ENCODE measurements around the gene SEC61G.

SEC61G gene

DNA sequence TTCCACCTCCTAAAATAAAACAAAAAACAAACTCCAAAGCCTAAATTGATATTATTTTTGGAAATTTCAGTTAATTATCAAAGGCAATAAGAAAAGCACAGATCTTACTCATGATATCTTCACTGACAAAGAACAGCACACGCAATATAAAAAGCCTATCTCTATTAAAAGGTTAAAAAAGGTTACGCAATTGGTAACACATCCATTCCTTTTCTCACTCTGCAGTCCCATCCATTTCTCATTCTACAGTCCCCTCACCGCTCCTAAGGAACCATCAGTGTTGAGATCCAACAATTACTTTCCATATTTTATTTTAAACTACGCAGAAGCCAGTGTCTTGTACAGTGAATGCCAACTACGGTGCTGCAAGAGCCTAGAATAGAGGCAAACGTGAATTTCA, 1.3 kb downstream of the SEC61G start:
- DNase-seq = no peak

DNA sequence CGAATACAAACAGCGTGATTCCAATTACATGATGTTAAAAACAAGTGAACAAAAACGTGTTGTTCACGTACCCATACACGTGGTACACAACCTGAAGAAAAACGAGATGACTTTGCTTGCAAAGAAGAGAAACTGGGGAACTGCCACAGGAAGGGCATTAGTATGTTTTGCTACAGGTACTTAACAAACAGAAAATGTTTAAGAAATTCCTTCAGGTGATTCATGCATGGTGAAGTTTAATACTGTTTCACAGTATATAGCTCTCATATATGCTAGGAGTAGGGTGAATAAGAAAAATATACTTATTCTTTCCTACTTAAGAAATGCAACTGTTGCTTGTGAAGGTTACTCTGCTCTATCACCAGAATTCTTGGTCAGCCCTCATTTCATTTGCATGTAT, 9.8 kb downstream of the SEC61G start:
- no peak for DNase-seq

DNA sequence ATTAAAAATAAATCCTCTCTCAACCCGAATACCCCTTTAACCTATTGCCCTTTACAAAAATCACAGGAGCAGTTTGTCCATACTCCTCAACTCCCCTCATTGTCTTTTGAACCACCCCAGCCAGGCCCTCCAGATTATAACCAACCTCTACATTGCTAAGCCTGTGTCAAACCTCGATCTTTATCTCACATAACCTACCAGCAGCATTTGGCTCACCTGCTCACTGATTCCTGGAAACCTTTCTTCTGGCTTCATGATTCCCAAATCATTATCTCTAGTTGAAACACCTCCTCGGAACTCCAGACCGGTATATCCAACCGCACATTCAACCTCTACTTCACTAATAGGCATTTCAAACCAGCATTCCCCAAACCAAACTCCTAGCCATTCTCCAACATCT, 11.8 kb downstream of the SEC61G start:
- no peak for DNase-seq

DNA sequence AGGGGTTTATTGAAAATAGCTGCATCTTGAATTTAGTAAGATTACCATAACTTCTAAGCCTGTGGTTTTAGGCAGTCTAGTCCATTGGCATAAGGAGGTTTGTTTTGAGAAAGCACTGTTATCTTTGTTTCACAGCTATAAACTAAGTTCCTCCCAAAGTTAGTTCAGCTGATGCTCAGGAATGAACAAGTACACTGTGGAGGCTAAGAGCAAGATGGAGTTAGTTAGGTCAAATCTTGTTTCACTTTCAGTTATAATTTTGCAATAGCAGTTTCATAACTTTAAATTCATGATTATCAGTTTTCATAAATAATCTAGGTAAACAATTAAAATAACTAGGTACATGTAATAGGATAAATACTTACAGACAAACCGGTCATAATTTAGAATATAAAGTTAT, 15.4 kb downstream of the SEC61G start:
- no peak for DNase-seq

DNA sequence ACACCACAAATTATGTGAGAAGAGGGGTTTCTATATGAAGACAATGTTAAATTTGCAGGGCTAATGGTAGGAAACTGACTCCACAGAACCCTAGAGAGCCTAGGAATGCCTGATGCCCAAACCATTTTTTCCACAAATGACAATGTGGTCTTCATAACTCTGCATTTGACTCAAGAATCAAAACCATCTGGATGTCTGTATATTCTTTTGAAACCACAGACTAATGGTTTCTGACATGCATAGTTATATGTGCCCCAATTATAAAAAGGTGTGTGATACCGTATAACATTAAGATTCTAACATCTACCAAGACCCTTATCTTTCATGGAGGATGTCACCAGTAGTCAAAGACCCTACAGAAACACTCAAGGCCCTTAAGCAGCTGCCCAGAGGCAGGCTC, 20.3 kb downstream of the SEC61G start:
- DNase-seq = no peak

DNA sequence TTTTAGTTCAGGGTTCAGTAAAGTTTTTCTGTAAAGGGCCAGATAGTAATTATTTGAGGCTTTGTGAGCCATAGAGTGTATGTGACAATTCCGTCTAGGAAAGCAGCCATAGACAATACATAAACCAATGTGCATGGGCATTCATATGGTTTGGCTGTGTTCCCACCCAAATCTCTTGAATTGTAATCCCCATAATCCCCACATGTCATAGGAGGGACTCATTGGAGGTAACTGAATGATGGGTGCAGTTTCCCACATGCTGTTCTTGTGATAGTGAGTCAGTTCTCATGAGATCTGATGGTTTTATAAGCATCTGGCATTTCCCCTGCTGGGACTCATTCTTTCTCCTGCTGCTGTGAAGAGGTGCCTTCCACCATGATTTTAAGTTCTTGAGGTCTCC, 29.9 kb downstream of the SEC61G start:
- no peak for DNase-seq

DNA sequence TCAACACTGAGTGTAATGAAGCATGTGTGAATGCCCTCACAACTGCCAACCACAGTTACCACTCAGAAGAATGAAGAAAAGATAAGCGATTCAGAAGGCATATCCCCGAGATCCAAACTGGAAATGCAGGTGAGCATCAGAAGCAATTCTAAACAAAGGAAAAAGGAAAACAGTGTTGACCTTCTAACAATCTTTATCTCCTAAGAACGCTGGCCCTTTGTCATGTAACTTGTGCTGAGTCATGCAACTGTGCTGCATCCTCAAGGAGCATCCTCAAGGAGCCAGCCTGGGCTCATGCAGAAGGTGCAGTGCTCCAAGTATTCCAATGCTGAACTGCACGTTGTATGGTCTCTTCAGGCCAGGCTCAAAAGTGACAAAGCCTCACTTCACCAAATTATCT, 30.6 kb downstream of the SEC61G start:
- no peak for DNase-seq

DNA sequence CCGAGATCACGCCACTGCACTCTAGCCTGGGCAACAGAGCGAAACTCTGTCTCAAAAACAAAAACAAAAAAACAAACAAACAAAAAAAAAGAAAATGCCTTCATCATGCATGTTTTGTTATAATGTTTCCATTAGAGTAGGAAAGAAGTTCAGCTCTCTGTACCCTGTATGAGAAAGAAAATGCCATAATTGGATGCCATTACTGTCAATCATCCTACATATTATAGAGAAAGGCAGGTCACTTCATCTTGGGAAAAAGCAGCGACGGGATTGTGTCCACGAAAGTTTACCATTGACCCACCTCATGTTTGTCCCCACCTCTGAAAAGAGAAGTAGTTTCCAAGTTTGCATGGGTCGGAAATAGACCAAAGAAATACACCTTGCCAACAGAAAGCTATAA, 33.8 kb downstream of the SEC61G start:
- DNase-seq = no peak

DNA sequence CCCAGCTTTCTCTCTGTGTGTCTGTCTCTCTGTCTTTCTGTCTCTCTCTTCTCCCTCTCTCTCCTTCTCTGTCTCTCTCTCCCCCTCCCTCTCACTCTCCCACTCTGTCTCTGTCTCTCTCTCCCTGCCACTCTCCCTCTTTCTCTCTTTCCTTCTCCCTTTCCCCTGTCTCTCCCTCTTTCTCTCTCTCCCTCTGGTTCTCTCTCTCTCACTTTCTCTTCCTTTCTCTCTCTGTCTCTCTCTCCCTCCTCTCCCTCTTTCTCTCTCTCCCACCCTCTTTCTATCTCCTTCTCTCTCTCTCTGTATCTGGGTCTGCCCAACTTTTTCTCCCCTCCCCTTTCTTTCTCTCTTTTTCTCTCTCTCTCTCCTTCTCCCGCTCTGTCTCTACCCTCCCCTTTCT, 36.5 kb downstream of the SEC61G start:
- no peak for DNase-seq

DNA sequence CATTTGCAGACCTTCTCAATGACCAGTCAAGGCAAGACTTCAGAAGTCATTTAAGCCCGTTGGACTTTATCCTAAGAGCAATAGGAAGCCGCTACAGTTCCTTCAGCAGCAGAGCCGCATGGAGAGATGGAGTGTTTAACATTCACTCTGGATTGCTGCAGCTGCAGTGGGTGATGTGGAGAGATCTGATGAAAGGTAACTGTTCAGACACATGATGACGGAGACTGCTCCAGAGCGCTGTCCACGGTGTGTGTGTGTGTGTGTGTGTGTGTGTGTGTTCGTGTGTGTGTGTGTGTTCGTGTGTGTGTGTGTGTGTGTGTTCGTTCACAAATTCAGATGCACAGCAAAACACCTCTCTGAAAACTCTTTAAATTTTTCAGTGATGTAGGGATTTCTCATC, 37.0 kb downstream of the SEC61G start:
- DNase-seq = no peak

DNA sequence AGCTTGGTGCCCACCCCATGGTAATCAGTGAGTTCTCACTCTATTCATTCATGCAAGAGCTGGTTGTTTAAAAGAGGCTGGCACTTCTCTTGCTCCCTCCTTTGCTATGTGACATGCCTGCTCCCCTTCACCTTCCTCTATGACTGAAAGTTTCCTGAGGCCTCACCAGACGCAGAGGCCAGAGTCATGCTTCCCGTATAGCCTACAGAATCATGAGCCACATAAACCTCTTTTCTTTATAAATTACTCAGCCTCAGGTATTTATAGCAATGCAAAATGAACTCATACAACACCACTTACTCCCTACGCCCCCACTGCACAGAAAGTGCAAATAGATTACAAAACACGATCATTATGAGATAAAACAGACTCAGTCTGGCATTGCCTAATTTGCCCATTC, 39.0 kb downstream of the SEC61G start:
- DNase-seq = no peak

DNA sequence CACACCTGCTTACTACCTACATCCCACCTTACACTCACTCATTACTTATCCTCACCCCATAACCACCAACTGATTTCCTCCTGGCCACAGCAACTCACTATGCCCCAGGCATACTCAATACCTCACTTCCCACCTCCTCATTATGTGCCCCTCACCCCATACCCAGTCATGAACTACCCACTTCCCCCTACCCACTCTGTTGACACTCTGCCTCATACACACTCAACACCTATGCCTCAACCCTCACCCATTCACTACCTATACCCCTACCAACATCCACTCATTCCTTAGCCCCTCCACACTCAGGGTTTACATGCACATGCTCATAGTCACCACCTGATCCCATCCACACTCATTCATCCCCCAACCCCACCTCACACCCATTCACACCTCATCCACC, 39.6 kb downstream of the SEC61G start:
- DNase-seq = no peak

DNA sequence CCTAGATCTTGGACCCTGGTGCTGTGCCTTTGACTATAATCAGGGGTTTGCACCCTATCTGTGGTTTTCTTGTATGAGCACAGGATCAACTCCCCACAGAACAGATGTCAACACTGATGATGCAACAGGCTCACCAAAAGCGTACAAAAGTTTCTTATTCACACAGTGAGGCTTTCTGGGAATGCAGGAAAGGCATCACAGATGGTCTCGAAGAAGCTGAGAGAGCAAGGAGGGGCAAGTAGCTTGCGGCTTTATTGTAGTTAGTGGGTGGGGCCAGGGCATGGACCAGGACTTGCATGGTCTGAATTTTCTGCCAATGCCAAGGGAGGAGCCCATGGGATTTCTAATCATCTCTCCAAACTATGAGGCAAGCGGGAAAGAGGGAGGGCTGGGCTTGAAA, 46.2 kb downstream of the SEC61G start:
- DNase-seq = no peak

DNA sequence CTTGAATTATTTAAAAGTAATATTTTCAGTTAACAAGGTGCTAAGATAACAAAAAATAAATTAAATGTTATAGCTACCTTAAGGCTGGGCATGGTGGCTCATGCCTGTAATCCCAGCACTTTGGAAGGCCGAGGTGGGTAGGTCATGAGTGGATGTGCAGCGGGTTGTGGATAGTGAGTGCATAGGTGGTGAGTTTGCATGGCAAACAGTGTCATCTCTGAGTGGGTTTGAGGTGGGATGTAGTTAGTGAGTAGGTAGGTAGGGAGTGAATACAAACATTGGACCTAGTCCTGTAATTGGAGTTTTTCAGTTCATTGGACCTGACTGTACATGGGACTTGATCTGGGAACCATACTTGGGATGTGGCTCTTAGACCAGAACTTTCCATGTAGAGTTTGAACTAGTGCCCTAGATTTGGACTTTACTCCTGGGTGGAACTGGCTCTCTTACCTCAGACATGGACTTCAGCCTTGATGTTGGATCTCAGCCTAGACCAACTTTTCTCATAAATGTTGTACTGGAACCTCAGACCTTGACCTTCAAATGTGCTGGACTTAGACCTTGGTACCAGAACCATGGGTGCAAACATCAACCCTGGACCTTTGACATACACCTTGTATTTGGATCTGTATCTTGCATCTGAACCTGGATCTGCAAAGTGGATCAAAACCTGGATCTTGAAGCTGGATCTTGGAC, 47.0 kb downstream of the SEC61G start:
- no peak for DNase-seq

DNA sequence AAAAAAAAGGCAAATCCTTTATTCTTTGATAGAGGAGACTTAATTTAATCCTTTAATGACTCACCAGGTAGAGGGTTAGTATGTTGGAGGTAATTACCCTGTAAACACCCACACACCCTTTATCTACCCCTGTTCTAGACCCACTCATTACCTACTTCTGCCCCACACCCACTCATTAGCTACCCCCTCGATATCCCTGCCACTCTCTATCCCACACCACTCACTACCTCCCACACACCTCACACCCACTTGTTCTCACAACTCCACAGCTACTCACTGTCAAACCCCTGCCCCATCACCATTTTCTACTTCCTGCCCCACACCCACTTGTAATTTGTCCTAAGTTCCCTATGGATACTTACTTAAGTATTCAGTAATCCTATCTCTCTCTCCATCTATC, 49.7 kb downstream of the SEC61G start:
- DNase-seq = no peak

DNA sequence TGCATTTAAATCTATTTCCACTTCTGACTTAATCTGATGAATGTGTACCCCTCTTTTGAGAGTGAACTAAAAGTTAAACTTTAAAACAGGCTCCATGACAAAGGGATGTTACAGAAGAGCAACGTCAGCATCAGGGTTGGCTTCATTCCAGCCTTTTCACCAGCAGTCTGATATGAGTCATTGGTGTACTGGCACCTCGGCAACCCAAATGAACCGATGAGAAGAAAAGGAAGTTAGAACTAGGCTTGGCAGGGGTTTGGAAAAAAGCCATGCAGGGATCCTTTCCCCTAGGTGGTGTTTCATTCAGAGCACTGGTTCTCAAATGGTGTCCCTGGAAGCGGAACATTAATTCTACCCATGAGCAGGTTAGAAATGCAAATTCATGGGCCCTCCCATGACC, 53.6 kb downstream of the SEC61G start:
- DNase-seq = no peak

DNA sequence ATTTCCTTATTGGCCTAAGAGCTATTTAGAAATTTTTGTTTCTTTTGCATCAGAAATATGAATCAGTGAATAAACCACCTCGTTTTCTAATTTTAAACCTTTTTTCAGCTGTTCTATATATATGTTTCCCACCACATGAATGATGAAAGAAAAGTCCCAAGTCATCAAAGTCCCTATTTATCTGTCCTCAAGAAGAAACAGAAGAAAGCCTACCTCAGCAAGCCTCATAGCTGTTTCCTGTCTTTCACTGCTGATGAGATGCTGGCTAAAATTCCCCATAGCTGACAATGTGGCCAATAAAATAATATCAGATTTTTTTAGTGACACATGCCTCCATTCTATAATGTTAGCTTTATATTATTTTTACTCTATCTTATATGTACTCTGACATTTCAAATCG, 54.2 kb downstream of the SEC61G start:
- no peak for DNase-seq
